Caco-2 (cell line): Measurements from ENCODE around the gene SREK1. TPM values are rescaled to one million over a fixed set of nuclear protein-coding genes. Genes with fewer than 3 reads are reported as not detected.
"Not testable (repeated sequence)": the region's sequence is repeated elsewhere in the genome, so short reads cannot be mapped to it uniquely, and the experiment has no call there.

Experiments
- BruUV-seq: library from RNA; stranded (reverse); fragments of 400-500 nt; replicated peaks from 2 replicates; lab custom pipeline; 2021; lab: Mats Ljungman, UMichigan
- CTCF ChIA-PET: fragments of 300-600 bp; sonication (Branson Sonifier 250); formaldehyde crosslinking; loops from one replicate; lab custom pipeline; 2022; ENCODE audit warnings: antibody characterized with exemption; lab: Charles Lee
- POLR2A ChIA-PET: fragments of 300-600 bp; sonication (Branson Sonifier 250); formaldehyde crosslinking; loops from one replicate; lab custom pipeline; 2022; ENCODE audit warnings: antibody characterized with exemption; lab: Charles Lee
- DNase-seq, 2 experiments: peaks; one replicate each; pipeline versions ENCODE4 v3.0.0 to v3.0.0-alpha.2; 2020 to 2022
- H3K27me3 ChIP-seq: replicated peaks from 2 replicates; pipeline ENCODE4 v1.6.0; 2011; ENCODE audit warnings: low read length; ENCODE audit not compliant: control insufficient read depth, insufficient read depth
- H3K36me3 ChIP-seq: 2 replicates; pipeline ENCODE4 v1.5.1; 2011; ENCODE audit warnings: low read length; ENCODE audit not compliant: control insufficient read depth, insufficient read depth
- H3K4me1 ChIP-seq: fragments of 250-450 bp; sonication (Bioruptor Pico); 2 replicates; pipeline ENCODE4 v1.5.1; 2020; ENCODE audit warnings: mild to moderate bottlenecking
- H3K4me3 ChIP-seq: 2 replicates; pipeline ENCODE4 v1.5.1; 2011; ENCODE audit warnings: low read depth, mild to moderate bottlenecking, control low read depth, low read length
- H3K9me3 ChIP-seq: fragments of 250-450 bp; sonication (Bioruptor Pico); 2 replicates; pipeline ENCODE4 v1.5.1; 2020; ENCODE audit warnings: mild to moderate bottlenecking, moderate library complexity
- H3K27ac Mint-ChIP-seq: one replicate; pipeline ENCODE4 v1.8.0; 2022; ENCODE audit warnings: mixed read lengths; ENCODE audit not compliant: unreplicated experiment
- H3K27me3 Mint-ChIP-seq: one replicate; pipeline ENCODE4 v1.8.0; 2022; ENCODE audit warnings: mixed read lengths; ENCODE audit not compliant: insufficient read depth, unreplicated experiment
- H3K36me3 Mint-ChIP-seq: one replicate; pipeline ENCODE4 v1.8.0; 2022; ENCODE audit warnings: mild to moderate bottlenecking, mixed read lengths; ENCODE audit not compliant: insufficient read depth, unreplicated experiment
- H3K4me1 Mint-ChIP-seq: one replicate; pipeline ENCODE4 v1.8.0; 2022; ENCODE audit warnings: low read depth, mixed read lengths; ENCODE audit not compliant: unreplicated experiment
- H3K4me3 Mint-ChIP-seq: one replicate; pipeline ENCODE4 v1.8.0; 2022; ENCODE audit warnings: mild to moderate bottlenecking, moderate library complexity, mixed read lengths; ENCODE audit not compliant: unreplicated experiment
- H3K9me3 Mint-ChIP-seq: one replicate; pipeline ENCODE4 v1.8.0; 2022; ENCODE audit warnings: mixed read lengths; ENCODE audit not compliant: unreplicated experiment
- CTCF ChIP-seq, 2 experiments: fragments of 200-600 bp in 1 of 2; IDR thresholded peaks; 1 replicate in 1 of 2; 2 replicates in 1 of 2; pipeline versions ENCODE4 v1.5.1 to v1.8.0; 2011 to 2022; ENCODE audit warnings: antibody characterized with exemption in 1 of 2, control low read depth in 1 of 2, inconsistent platforms in 1 of 2, low read depth in 1 of 2, low read length in 1 of 2, mild to moderate bottlenecking in 1 of 2, moderate library complexity in 1 of 2; ENCODE audit not compliant: insufficient read depth in 1 of 2, severe bottlenecking in 1 of 2, unreplicated experiment in 1 of 2
- intact Hi-C: fragments of 100-400 bp; cut with micrococcal nuclease; formaldehyde crosslinking; loops from one replicate; pipeline ENCODE4 v1.10.0; 2022; ENCODE audit not compliant: unreplicated experiment
- total RNA-seq: library from RNA; stranded (reverse); gene quantifications from 2 replicates; pipeline ENCODE4 v1.2.3, GENCODE V29; 2022

The SREK1 gene
- total RNA-seq, 1 experiment from 2014 or later, result 81.4 TPM

GRCh38 chr5:66209794-66210193 is 65.7 kb downstream of the SREK1 start:
- Mint-ChIP-seq H3K4me1 (peaks cover 13% of the 10 kb centered on the region), H3K27ac (no peak overlapping the region), H3K27me3 (no peaks in the 10 kb centered on the region), H3K9me3 (no peaks in the 10 kb centered on the region), H3K36me3 (no peaks in the 10 kb centered on the region), H3K4me3 (no peak overlapping the region)
- POLR2A ChIA-PET, result no interaction called here
- BruUV-seq, result no TSS peak
- no peaks in the 10 kb centered on the region for H3K9me3 ChIP-seq
- H3K4me3 ChIP-seq, result no peak overlapping the region
- peaks cover 12% of the 10 kb centered on the region; the same call in 1 of the 2 replicates for H3K4me1 ChIP-seq
- H3K36me3 ChIP-seq, result no peaks in the 10 kb centered on the region
- no peak for TF ChIP-seq CTCF (IDR thresholded peaks at IDR 0.05; ENCODE audit: insufficient read depth in 1 of 2, low read depth in 1 of 2, low read length in 1 of 2, severe bottlenecking in 1 of 2, unreplicated experiment in 1 of 2)
- no peaks in the 10 kb centered on the region for H3K27me3 ChIP-seq
- DNase-seq, result no peak
- intact Hi-C loops, result loop anchor here (1.0 kb wide), 1 partner anchor 38 kb away; no protein-coding TSS in a partner anchor
- CTCF ChIA-PET, result no interaction called here

GRCh38 chr5:66213533-66213932 is 69.4 kb downstream of the SREK1 start:
- Mint-ChIP-seq H3K27me3 (peaks cover 3% of the 10 kb centered on the region), H3K9me3 (no peaks in the 10 kb centered on the region), H3K36me3 (no peaks in the 10 kb centered on the region), H3K4me3 (no peak overlapping the region), H3K27ac (no peak overlapping the region), H3K4me1 (peaks cover 13% of the 10 kb centered on the region)
- ChIA-PET CTCF (no interaction called here), POLR2A (no interaction called here)
- TF ChIP-seq CTCF (IDR thresholded peaks at IDR 0.05; ENCODE audit: insufficient read depth in 1 of 2, low read depth in 1 of 2, low read length in 1 of 2, severe bottlenecking in 1 of 2, unreplicated experiment in 1 of 2), result no peak
- Histone ChIP-seq H3K4me1 (peaks cover 9% of the 10 kb centered on the region; the same call in 1 of the 2 replicates), H3K36me3 (no peaks in the 10 kb centered on the region), H3K4me3 (no peak overlapping the region), H3K27me3 (no peaks in the 10 kb centered on the region), H3K9me3 (no peaks in the 10 kb centered on the region)
- no TSS peak for BruUV-seq
- no peak for DNase-seq
- intact Hi-C loops, result no loop called here

- peaks cover 10% of the 10 kb centered on the region for H3K9me3 Mint-ChIP-seq
- no peak overlapping the region for H3K4me3 Mint-ChIP-seq
- H3K27me3 ChIP-seq, result no peaks in the 10 kb centered on the region
- intact Hi-C loops, result loop anchor here (5.0 kb wide), 1 partner anchor 50 kb away; no protein-coding TSS in a partner anchor
- CTCF ChIA-PET, result no interaction called here
- BruUV-seq, result no TSS peak
- H3K4me3 ChIP-seq, result no peak overlapping the region
- H3K9me3 ChIP-seq, result no peaks in the 10 kb centered on the region
- no peak for DNase-seq
- no peak overlapping the region for H3K27ac Mint-ChIP-seq
- H3K36me3 ChIP-seq, result no peaks in the 10 kb centered on the region
- H3K27me3 Mint-ChIP-seq, result peaks cover under 1% of the 10 kb centered on the region
- no peaks in the 10 kb centered on the region for H3K36me3 Mint-ChIP-seq
- no peaks in the 10 kb centered on the region for H3K4me1 Mint-ChIP-seq
- H3K4me1 ChIP-seq, result no peaks in the 10 kb centered on the region
- TF ChIP-seq CTCF (IDR thresholded peaks at IDR 0.05; ENCODE audit: insufficient read depth in 1 of 2, low read depth in 1 of 2, low read length in 1 of 2, severe bottlenecking in 1 of 2, unreplicated experiment in 1 of 2), result no peak
- POLR2A ChIA-PET, result no interaction called here
These were observed 78.4 kb downstream of the SREK1 start for GRCh38 chr5:66222455-66222854.

- H3K27me3 ChIP-seq, POLR2A ChIA-PET, BruUV-seq, H3K27ac Mint-ChIP-seq, H3K9me3 ChIP-seq, H3K4me3 Mint-ChIP-seq, H3K4me1 Mint-ChIP-seq, H3K36me3 ChIP-seq, DNase-seq, H3K4me1 ChIP-seq, H3K27me3 Mint-ChIP-seq, H3K36me3 Mint-ChIP-seq, H3K4me3 ChIP-seq, CTCF ChIA-PET: not testable (repeated sequence)
- intact Hi-C loops, result loop anchor here (5.0 kb wide), 1 partner anchor 51 kb away; no protein-coding TSS in a partner anchor
- H3K9me3 Mint-ChIP-seq, result peaks cover 10% of the 10 kb centered on the region
These were observed 78.8 kb downstream of the SREK1 start for GRCh38 chr5:66222896-66223295.
